ENCODE data around the gene GNB1.

GRCh38 chr1:1817221-1817620 is 73.7 kb downstream of the GNB1 start:
- TF ChIP-seq, protein P1, sequence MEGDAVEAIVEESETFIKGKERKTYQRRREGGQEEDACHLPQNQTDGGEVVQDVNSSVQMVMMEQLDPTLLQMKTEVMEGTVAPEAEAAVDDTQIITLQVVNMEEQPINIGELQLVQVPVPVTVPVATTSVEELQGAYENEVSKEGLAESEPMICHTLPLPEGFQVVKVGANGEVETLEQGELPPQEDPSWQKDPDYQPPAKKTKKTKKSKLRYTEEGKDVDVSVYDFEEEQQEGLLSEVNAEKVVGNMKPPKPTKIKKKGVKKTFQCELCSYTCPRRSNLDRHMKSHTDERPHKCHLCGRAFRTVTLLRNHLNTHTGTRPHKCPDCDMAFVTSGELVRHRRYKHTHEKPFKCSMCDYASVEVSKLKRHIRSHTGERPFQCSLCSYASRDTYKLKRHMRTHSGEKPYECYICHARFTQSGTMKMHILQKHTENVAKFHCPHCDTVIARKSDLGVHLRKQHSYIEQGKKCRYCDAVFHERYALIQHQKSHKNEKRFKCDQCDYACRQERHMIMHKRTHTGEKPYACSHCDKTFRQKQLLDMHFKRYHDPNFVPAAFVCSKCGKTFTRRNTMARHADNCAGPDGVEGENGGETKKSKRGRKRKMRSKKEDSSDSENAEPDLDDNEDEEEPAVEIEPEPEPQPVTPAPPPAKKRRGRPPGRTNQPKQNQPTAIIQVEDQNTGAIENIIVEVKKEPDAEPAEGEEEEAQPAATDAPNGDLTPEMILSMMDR (IDR thresholded peaks at IDR 0.05), result no peak
- TF ChIP-seq POLR2A (IDR thresholded peaks at IDR 0.05), result no peak
